HG03460 (cell line): ENCODE measurements around the gene BMAL1.
"Not testable (repeated sequence)": the region's sequence is repeated elsewhere in the genome, so short reads cannot be mapped to it uniquely, and the experiment has no call there.

Source experiments
- ATAC-seq: cut with Tn5 transposase; IDR thresholded peaks from one replicate; pipeline ENCODE4 v1.9.1; 2021; ENCODE audit not compliant: unreplicated experiment

BMAL1 gene

DNA sequence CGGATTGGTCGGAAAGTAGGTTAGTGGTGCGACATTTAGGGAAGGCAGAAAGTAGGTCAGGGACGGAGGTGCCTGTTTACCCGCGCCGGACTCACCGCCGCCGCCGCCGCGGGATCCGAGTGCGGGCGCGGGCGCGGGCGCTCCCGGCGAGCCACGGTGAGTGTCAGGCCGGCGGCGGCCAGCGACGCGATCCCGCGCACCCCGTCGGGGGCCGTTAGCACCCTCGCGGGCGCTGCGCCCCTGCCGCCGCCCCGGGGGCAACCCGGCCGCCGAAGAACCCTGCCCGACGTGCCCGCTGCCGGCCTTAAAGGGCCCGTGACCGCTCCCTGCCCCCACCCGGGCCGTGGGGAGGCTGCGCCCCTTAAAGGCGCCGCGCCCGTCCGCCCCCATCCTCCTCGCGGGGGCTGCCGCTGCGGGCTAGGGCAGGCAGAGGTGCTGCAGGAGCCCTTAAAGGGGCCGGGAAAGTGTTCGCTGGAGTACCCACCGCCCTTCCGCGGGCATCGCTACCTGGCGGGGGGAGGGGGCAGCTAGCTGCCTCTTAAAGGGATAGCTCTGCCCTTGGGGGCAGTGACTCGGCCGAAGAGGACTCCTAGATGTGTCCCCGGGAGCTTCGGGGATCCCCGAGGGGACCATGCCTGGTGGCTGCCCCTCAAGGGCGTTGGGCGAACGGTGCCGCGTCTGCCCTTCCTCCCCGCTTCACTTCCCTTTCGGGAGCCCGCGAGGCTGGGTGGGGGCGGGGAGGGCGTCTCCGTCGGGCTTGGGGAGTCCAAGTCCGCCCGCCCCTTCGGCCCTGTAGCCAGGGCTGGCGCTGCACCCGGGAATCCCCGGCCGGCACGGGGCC, at the start of gene BMAL1:
TSS of gene BMAL1 (plus strand) at position 23 of the 841 bp plus-strand sequence. CDS start 76,519 bp downstream, outside the sequence.
- ATAC-seq = peak; percentile 26

DNA sequence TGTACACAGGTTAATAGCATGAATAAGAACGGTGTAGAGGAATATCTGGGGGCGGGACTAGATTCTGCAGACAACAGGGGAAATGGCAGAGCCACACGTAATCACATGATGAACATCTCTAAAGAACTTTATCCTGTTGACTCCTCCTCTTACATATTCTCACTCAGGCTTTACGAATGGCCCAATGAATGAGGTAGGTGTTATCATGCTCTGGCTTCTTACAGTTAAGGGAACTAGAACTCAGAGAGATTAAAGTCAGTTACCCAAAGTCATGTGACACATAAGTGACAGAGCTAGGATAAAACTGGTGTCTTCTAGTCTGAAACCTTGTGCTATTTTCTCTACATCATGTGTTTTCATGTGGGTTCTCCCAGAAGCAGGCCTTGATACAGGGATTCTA, 49.0 kb upstream of the BMAL1 start:
- ATAC-seq = no peak

DNA sequence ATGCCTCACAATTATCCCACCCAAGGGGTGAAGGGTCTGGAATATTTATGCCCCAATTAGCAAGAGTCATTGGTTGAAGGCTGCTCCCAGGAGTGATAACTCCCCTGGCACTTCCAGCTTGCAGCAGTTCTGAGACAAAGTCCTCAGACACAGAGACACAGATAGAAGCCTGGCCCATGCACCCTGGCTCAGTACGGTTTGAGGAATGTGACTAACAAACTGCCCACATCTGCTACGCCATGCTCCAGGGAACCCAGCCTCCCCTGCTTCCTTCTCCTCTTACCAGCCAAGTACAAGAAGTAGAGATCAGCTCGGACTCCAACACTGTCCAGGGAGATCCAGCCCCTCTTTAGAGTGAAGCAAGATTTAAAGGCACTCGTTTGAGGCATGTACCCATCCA, 48.5 kb upstream of the BMAL1 start:
- ATAC-seq = no peak

DNA sequence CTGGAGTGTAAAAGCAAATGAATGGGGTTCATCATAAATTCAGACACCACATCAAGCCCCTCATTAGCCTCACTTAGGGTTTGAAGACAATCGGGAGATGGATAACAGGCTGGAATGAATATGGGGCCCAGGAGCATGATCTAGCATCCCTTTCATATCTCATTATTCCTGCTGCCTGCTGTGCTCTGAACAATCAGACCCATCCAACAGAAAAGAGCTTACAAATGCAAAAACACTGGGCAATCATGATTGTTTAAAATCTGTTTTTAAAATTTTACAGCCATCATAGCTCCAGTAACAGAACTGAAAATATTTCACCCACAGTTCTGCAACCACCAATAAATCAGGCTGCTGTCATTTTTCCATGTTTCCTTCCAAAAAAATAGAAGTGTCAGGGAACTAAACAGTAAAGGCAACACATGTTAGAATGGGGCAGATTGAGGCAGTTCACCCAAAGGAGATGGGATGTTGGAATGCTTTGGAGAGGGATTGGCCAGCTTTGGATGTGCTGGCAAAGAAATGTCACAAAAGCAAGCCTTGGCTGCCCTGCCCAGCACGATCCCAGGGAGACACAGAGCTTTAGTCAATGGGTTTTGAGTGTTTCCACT, 47.8 kb upstream of the BMAL1 start:
- ATAC-seq = no peak

DNA sequence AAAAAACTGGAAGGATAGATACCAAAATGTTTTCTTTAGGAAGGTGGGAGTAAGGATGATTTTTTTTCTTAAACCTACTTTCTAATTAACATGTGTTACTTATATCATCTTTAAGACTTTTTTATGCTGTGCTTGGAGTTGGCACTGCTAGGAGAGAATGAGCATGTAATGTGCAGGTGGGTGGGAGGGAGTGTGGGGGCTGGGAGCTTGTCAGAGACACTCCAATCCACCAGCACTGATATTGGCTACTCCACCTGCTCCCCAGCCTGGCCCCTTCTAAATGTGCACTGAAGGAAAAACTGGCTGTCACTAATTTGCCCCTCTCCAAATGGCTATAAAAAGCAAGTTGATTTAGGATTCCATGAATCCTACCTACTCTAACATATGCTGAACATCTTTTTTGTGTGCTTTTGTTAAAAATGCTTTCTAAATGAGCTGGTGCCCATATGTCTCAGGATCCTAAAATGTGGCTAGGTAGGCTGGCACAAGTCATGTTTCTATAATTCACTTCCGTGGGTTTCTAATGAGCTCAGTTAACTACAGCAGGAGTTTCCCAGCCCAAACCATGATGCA, 44.3 kb upstream of the BMAL1 start:
- no peak for ATAC-seq

DNA sequence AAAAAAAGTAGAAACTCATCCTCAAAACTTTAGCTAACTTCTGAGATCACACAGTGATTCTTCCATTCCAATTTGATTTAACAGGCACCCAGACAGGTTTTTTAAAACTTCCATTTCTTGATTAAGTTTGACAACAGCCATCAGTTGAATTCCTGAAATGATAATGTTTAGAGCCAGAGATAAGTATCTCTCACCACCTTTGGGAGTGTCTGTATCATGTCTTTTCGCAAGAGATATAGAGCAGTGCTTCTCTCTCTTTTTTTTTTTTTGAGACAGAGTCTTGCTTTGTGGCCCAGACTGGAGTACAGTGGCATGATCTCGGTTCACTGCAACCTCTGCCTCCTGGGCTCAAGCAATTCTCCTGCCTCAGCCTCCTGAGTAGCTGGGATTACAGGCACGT, 41.7 kb upstream of the BMAL1 start:
- no peak for ATAC-seq

DNA sequence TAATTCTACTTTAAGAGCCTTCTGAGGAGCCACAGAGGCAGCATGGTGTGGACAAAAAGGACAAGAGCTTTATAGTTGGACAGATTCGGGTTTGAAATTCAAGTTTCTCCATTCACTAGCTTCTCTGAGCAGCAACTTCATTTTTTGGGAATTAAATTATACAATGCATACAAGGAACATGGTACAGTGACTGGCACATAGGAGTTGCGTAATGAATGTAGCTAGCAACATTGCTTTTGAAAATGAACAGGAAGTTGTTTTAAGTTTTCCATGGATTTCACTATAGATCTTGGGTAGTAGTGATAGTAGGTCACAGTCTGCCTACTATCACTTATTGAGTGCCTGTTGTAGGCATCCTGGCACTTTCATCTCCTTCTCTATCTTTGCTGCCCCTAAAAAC, 41.0 kb upstream of the BMAL1 start:
- ATAC-seq = no peak

DNA sequence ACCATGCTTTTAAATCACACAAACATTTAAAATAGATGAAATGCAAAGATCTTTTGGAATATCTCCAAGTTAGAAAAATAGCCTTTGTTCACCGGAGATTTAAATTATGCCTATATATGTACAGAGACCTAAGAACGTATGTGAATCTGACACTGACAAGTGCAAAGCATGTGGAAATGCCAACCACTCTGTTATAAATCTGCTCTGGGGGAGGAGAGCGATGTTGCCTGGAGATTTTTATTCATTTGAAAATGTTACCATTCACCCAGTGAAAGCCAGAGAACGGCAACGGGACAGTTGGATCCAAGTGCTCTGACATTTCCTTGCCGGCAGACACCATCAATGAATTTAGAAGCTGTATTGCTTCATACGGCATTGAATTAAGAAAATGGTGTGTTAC, 39.8 kb upstream of the BMAL1 start:
- ATAC-seq = no peak

DNA sequence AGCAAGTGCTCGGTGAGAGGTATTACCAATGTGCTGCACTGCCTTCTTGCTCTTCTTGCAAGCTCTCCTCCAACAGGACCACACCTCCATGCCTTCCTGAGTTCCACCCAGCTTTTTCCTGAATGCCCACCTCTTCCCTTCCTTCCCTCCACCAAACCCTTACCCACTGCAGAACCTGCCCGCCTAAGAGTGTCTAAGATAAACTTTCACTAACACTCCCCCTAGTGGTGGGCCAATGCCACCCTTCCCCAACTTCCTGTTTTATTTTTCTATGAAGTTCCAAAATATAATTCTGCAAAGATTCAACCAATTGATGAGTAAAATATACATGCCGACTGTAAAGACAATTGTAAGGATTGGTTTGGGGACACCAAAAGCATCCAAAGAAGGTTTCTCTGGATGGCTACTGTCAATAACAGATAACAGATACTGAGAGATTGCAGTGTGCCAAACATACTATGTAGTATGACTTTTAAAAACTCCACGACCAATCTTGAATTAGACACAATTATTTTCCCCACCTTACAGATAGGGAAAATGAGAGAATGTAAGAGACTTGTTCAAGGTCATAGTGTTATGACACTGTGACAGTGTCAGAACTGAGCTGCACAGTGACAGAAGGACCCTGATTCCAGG, 38.6 kb upstream of the BMAL1 start:
- no peak for ATAC-seq

DNA sequence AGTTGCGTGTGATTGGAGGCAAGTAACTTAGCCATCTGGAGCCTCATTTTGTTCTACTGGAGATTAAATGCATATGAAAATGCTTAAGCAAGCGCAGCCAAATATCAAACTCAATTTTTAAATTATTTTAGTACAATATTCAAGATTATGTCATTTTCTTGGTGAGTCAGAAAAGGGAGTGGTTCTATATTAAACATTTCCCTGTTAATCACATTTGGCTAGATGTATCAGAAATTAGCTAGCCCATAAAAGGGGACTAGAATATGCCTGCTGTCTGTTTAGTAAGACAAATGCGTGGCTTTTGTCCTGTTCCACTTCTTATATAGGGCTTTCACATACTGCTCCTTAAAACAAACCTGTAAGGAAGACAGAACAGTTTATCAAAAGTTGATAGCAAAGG, 35.0 kb upstream of the BMAL1 start:
- no peak for ATAC-seq

DNA sequence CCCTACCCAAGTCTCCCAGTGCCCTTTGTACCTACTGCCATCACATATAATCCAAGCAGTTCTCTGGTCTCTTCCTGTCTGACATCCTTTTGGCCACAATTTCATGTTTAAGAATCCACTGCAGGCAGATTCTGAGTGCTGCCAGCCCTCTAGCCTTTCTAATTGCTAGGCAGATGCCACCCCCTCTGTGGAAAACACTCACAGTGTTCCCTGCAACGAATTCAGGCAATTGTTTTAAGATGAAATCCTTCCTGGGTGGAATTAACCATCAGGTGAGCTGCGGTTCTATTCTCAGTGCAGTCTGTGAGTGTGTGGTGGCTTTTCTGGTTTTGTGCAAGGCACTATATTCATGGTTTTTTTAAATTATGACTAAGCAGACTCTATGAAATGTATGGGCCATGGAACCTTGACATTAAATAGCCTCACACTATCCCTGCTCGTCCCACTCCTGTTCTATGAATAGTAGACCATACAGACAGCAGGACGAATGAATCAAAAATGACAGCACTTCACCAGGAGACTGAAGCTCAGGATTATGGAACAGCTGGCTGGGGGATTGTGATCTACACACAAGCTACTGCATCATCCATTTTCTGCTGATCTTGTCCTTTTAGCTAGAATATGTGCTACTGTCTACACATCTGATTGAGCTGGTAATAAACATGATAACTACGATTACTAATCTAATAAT, 29.8 kb upstream of the BMAL1 start:
- ATAC-seq = no peak

DNA sequence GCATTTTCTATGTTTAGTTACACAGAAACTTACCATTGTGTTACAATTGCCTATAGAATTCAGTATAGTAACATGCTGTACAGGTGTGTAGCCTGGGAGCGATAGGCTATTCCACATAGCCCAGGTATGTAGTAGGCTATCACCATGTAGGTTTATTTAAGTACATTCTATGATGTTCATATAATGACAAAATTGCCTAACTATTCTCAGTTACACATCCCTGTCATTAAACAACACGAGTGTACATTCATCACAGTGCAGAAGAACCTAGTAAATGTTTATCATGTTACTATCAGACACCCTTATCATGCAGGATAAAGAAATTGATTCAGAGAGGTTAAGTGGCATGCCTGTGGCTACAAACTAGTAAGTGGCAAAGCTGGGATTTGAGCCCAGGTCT, 28.4 kb upstream of the BMAL1 start:
- no peak for ATAC-seq

DNA sequence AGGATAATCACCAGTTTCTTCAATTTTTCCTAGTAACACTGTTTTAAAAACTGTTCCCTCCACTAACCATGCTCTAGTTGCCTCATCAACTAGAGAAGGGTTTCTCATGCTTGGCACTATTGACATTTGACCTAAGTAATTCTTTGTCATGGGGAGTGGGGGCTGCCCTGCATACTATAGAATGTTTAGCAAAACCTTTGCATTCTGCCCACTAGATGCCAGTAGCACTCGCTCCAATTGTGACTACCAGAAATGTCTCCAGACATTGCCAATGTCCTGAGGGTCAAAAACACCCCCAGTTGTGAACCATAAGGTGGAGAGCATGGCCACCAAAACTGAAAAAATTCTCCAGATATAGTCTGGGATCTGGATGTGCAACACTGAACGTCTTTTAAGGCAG, 27.6 kb upstream of the BMAL1 start:
- ATAC-seq = no peak

DNA sequence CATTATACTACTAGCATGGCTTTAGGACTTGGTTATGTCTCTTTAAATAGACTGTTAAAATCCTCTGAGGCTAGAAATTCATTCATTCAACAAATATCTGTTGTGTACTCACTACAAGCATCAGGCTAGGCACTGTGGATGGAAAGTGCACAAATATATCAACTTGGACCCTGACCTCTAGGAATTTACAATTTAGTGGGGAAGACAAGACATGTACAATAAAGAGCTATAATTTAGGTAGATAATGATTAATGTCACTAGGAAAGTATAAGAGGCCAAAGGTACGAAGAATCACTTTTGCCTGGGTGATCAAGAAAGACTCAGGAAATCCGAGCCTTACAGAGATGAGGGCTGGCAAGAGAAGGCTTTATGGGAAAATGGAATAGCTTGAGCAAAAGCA, 25.6 kb upstream of the BMAL1 start:
- no peak for ATAC-seq

DNA sequence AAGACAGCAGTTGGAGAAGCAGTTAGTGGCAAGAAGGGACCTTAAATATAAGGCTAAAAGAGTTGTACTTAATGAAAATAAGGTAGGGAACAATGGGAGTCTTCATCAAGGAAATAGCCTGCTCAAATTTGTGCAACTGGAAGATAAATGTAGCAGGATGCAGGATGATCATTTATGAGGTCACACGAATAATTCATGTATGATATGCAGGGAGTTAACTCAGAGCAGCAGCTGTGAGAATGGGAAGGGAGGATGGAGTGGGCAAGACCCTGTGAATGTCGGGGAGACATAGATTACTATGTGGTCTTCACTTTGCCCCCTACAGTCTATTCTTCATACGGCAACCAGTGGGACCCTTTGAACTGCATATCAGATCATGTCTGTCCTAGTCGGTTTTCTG, 25.2 kb upstream of the BMAL1 start:
- no peak for ATAC-seq

DNA sequence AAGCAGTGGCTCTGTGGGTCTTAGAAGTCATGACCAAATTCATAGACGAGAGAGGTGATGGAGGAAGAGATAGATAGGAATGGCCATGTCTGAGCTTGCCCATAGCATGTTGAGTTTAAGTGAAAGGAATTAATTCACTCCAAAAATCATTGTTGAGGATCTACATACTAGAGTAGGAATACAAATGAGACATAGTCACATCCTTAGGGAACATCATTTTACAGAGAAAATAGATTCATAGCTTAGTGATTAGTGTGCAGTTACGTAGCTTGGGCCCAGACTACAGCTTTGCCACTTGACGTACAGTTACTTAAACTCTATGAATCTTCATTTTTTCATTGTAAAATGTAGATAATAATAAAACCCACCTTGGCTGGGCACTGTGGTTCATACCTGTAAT, 21.4 kb upstream of the BMAL1 start:
- ATAC-seq = no peak

DNA sequence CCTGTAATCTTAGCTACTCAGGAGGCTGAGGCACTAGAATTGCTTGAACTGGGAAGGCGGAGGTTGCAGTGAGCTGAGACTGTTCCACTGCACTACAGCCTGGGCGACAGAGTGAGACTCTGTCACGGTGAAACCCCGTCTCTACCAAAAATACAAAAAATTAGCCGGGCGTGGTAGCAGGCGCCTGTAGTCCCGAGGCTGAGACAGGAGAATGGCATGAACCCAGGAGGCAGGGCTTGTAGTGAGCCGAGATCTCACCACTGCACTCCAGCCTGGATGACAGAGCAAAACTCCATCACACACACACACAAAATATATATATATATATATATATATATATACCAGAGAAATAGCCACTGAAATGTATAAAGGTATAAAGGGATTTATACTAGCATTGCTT, 19.5 kb upstream of the BMAL1 start:
- ATAC-seq = not testable (repeated sequence)

DNA sequence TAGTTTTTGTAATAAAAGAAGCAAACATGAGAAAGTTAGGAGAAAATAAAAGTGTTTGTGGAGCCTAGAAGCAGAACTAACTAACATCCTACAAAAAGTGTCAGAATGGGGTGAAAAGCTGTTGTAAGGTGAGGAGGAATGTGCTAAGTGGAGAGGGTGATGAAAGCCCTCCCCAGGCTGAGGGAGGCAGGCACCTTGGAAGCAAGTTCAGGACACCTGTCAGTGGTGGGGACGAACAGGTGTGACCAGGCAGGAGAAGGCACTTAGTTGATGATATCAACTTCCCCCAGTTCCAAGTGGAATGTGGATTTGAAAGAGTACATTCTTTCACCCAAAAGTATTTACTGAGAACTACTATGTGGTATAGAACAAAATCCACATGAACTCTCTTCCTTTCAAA, 18.7 kb upstream of the BMAL1 start:
- no peak for ATAC-seq

DNA sequence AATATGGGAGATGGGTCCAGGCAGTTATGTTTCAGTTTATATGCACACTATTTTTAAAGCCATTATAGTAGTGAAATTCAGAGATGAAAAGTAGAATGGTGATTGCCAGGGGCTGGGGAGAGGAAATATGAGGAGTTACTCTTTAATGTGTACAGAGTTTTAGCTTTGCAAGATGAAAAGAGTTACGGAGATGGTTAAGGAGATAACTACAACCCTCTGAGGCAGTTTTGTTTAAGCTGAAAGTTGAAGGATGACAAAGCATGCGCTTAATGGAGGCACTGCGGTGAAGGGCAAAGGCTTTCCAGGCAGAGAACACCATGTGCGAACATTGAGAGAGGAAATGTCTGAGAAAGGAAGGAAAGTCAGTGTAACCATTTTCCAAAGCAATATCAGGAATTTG, 18.2 kb upstream of the BMAL1 start:
- no peak for ATAC-seq

DNA sequence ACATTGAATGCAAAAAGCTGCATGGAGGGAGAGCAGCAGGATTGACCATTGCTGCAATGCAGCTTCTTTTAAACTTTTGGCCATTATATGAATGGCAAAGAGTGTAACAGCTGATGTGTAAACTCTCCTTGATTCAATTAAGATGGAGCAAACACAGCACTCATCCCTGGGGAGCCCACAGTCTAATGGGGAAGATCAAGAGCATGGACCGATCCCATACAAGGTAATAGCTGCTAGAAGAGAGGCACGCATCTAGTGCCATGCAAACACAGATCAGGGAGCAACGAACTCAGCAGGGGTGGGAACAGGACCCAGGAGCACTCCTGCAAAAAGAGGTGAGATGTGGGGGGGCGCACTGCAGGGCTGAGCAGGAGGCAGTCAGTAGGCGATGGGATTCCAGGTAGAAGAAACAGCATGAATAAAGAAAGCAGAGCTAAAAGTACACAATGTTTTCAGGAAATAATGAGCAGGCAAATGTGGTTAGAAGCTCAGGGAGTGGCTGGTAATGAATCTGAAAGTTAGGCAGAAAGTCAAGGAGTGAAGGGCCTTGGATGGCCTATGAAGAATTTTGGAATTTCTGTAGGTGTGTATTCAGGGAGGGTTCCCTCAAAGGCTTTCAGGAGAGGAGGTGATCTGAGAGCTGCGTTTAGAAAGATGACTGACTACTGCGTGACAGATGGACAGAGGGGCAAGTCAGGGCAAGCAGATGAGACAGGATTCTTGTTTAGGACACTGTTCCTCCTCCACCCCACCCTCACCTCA, 17.2 kb upstream of the BMAL1 start:
- no peak for ATAC-seq
